Smooth muscle cell of bladder (primary cell): ENCODE results near the gene UHMK1. TPM values are rescaled to one million over a fixed set of nuclear protein-coding genes. Genes with fewer than 3 reads are reported as not detected.

Source experiments
- total RNA-seq: library from RNA; depleted of rRNA; stranded (reverse); fragments of >200 nt; gene quantifications from 2 replicates; pipeline ENCODE4 v1.2.3, GENCODE V29; 2014

Gene UHMK1, protein sequence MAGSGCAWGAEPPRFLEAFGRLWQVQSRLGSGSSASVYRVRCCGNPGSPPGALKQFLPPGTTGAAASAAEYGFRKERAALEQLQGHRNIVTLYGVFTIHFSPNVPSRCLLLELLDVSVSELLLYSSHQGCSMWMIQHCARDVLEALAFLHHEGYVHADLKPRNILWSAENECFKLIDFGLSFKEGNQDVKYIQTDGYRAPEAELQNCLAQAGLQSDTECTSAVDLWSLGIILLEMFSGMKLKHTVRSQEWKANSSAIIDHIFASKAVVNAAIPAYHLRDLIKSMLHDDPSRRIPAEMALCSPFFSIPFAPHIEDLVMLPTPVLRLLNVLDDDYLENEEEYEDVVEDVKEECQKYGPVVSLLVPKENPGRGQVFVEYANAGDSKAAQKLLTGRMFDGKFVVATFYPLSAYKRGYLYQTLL
- total RNA-seq, result 50.8 and 61.6 TPM in 2 replicates

GRCh38 chr1:162497723-162498495, at the start of gene UHMK1:
TSS of gene UHMK1 (plus strand) at chr1:162497818. CDS start at chr1:162498001, 183 bp downstream.

DNA sequence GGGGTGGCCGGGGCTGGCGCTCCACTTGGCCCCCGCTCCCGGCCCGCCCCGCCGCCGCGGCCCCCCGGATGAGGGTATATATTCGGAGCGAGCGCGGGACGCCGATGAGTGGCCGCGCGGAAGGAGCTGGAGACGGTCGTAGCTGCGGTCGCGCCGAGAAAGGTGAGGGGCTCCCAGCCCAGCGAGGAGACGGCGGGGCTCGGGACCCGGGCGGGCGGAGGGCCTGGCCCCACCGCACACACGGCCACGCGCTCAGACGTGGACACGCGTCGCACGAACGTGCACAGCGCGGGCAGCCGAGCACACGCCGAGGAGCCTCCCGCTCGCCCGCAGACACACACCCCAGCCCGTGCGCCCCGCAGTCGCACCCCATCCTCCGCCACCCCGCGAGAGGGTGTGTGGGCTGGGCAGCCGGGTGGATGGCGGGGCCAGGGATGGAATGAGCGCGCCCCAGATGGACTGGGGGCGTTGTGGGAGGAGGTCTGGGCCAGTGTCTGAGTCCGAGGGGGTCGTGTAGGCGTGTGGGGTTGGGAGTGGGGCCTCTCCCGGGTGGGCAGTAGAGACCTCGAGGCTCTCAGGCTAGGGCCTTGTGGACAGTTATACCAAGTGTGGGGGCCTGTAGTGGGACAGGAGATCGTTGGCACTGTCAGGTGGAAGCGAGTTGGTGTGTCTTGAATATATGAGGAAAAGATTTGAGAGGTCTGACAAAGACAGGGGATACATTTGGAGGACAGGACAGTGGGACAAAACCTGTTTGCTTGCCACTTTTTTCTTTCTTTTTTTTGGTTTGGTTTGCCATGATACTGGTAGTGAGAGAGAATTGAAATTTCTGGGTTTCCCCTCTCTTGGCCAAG, 64.2 kb downstream of the UHMK1 start, which contains the start of gene UAP1:
UAP1 (plus strand) TSS at position 107 of the 854 bp plus-strand sequence. CDS start 4,347 bp downstream, outside the sequence.

Other genes with a start within 250 kb of the UHMK1 start
- not detected in 2 replicates for gene SPATA46, start 121.0 kb upstream of the UHMK1 start, total RNA-seq
- gene C1orf226, start 116.1 kb upstream of the UHMK1 start, total RNA-seq, result under 0.01 TPM in 2 replicates
- not detected in 2 replicates for gene SH2D1B, start 85.7 kb upstream of the UHMK1 start, total RNA-seq
- gene UAP1, start 63.9 kb downstream of the UHMK1 start, total RNA-seq, result 64.6 and 92.3 TPM in 2 replicates
- 131 and 155 TPM in 2 replicates for gene DDR2, start 134.6 kb downstream of the UHMK1 start, total RNA-seq